Stimulated activated memory B cell treated with anti-CD40 and anti-IgM and Interleukin-4, amounts not matched to agents 10 μg/mL and 1 μg/mL and 100 μg/mL, for 72 hours (primary cell): Measurements from ENCODE around the gene DERA.
"Not testable (repeated sequence)": the region's sequence is repeated elsewhere in the genome, so short reads cannot be mapped to it uniquely, and the experiment has no call there.

Source experiments
- ATAC-seq: fragments of 150-1000 bp; cut with Tn5 transposase; 2 replicates; pipeline ENCODE4 v1.10.0; 2021
- H3K27ac Mint-ChIP-seq: one replicate; pipeline ENCODE4 v1.8.0; 2022; ENCODE audit warnings: mild to moderate bottlenecking, mixed read lengths
- H3K27me3 Mint-ChIP-seq: one replicate; pipeline ENCODE4 v1.8.0; 2022; ENCODE audit warnings: mixed read lengths
- H3K36me3 Mint-ChIP-seq: one replicate; pipeline ENCODE4 v1.8.0; 2022; ENCODE audit warnings: mixed read lengths
- H3K4me1 Mint-ChIP-seq: one replicate; pipeline ENCODE4 v1.8.0; 2022; ENCODE audit warnings: mixed read lengths
- H3K4me3 Mint-ChIP-seq: one replicate; pipeline ENCODE4 v1.8.0; 2022; ENCODE audit warnings: mild to moderate bottlenecking, moderate library complexity, mixed read lengths
- H3K9me3 Mint-ChIP-seq: one replicate; pipeline ENCODE4 v1.8.0; 2022; ENCODE audit warnings: mixed read lengths

DERA gene

DNA sequence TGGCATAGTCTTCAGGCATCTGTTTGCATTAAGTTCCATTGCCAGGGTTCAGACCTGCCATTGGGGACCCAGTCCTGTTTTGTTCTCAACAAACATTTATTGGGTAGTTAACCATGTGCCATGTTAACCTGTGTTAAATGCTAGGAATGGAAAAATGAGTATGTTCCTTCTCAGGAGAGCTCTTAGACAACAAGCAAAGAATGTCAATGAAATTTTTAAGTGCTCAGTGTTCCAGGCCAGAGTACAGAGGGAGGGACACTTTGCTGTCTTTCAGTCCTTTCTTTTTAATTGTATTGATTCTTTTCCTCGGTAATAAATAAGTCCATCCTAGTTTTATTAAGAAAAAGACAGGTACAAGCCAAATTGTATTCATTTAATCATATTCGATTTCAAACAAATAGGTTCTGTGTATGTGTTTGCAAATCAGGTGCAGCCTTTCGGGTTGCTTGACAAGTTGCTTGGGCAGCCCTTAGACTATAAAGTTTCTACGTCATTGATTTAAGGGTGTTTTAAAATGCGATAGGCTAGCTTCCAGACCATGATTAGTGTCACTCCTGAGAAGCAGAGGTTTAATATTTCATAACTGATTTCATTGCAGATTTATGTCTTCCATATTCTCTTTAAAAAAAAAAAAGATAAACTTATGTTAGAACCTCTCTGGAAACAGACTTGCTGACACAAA, 123.1 kb downstream of the DERA start:
- H3K36me3 Mint-ChIP-seq = peaks cover 70% of the 10 kb centered on the region
- no peak for ATAC-seq

DNA sequence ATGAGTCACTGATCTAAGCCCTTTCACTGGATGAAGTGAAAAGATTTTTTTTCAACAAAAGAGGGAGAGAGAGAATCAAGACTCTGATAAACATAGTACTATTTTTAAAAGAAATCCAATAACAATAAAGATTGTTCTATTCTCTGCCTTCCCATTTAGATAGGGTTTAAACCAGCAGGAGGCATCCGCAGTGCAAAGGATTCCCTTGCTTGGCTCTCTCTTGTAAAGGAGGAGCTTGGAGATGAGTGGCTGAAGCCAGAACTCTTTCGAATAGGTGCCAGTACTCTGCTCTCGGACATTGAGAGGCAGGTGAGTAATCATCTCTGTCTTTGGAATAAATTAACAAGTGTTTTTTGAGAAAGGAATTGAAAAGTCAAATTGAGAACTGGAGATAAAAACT, 124.9 kb downstream of the DERA start:
- H3K4me3 Mint-ChIP-seq = no peak overlapping the region
- H3K27me3 Mint-ChIP-seq = no peaks in the 10 kb centered on the region
- H3K9me3 Mint-ChIP-seq = no peaks in the 10 kb centered on the region
- no peak overlapping the region for H3K27ac Mint-ChIP-seq
- H3K4me1 Mint-ChIP-seq = no peaks in the 10 kb centered on the region
- no peak for ATAC-seq
- H3K36me3 Mint-ChIP-seq = peaks cover 71% of the 10 kb centered on the region

More for the DNA sequence above, 123.1 kb downstream of the DERA start:
- Mint-ChIP-seq H3K9me3 (no peaks in the 10 kb centered on the region), H3K4me3 (no peak overlapping the region), H3K4me1 (no peaks in the 10 kb centered on the region), H3K27ac (no peak overlapping the region), H3K27me3 (no peaks in the 10 kb centered on the region)

DNA sequence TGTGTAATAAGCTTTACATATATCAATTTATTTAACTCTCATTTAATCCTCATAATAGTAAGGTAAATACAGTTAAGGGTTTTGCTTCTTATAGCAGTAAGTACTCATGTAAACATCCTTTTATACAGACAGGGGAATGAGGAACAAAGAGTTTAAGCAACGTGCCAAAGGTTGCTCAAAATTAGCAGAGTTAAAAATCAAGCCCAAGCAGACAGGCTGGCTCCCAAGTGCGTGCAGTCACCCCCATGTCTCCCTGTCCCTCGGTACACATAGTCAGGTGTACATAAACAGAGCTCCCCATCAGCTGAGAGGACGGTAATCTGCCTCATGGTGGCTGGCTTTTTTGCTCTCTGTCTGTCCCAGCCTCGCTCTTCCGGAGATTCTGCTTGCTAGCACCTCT, 126.4 kb downstream of the DERA start:
- no peaks in the 10 kb centered on the region for H3K4me1 Mint-ChIP-seq
- peaks cover 57% of the 10 kb centered on the region for H3K36me3 Mint-ChIP-seq

DNA sequence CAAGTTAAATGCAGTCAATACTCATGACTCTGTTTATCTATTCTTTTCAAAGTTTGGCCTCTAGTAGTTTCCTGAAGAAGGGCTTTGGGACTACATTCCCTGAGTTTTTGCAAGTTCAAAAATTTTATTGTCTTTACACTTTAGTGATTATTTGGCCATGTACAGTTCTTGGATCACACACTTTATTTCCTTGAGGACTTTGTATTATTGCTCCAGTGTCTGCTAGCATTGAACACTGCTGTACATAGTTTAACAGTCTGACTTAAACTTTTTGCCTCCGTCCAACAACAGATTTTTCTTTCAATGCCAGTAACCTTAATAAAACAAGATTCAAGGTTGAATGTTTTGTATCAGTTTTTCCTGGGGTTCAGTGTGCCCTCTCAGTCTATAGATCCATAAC, 132.3 kb downstream of the DERA start:
- H3K4me3 Mint-ChIP-seq = no peak overlapping the region
- peaks cover 14% of the 10 kb centered on the region for H3K9me3 Mint-ChIP-seq
- no peaks in the 10 kb centered on the region for H3K27me3 Mint-ChIP-seq
- no peak for ATAC-seq
- H3K36me3 Mint-ChIP-seq = peaks cover 40% of the 10 kb centered on the region
- H3K4me1 Mint-ChIP-seq = no peaks in the 10 kb centered on the region
- no peak overlapping the region for H3K27ac Mint-ChIP-seq

More for the DNA sequence above, 126.4 kb downstream of the DERA start:
- H3K4me3 Mint-ChIP-seq = no peak overlapping the region
- H3K27me3 Mint-ChIP-seq = no peaks in the 10 kb centered on the region
- ATAC-seq = no peak
- H3K9me3 Mint-ChIP-seq = no peaks in the 10 kb centered on the region
- H3K27ac Mint-ChIP-seq = no peak overlapping the region

DNA sequence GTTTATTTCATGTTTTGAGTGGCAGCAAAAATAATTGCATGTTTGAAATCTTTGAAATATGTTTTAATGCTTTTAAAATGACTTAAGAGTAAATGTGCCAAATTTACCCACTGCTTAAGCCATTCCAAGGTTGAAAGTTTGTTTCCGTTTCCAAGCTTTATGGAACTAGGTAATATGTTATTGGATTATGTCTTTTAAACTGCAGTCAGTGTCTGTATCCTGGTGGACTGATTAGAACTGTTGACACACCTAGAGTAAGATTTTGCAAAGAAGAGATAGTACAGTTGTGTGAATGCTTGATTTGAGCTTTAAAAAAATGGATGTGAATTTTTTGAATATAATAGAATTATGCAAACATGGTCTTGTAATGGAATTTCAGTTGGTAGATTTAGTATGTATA, 135.1 kb downstream of the DERA start:
- Mint-ChIP-seq H3K4me3 (no peak overlapping the region), H3K9me3 (peaks cover 18% of the 10 kb centered on the region), H3K4me1 (no peaks in the 10 kb centered on the region), H3K27ac (no peak overlapping the region), H3K36me3 (peaks cover 25% of the 10 kb centered on the region), H3K27me3 (no peaks in the 10 kb centered on the region)
- no peak for ATAC-seq

DNA sequence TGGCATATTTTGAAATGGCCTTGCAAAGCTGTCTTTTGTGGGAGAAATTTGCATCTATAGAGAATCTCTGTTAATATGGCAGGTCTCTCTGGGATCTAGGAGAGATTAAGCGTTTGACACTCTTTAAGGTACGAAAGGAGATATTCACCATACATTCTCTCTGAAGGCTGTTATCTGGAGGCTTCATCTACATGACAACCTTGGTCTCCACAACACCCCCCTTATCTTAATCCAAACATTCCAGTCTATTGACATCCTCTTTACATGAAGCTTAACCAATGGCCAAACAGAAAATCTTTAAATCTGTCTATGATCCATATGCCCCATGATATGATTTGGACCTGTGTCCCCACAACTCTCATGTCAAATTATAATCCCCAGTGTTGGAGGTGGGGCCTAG, 137.4 kb downstream of the DERA start:
- no peak overlapping the region for H3K27ac Mint-ChIP-seq
- no peaks in the 10 kb centered on the region for H3K4me1 Mint-ChIP-seq
- H3K27me3 Mint-ChIP-seq = no peaks in the 10 kb centered on the region
- peaks cover 20% of the 10 kb centered on the region for H3K36me3 Mint-ChIP-seq
- H3K9me3 Mint-ChIP-seq = peaks cover 25% of the 10 kb centered on the region
- ATAC-seq = no peak
- no peak overlapping the region for H3K4me3 Mint-ChIP-seq

DNA sequence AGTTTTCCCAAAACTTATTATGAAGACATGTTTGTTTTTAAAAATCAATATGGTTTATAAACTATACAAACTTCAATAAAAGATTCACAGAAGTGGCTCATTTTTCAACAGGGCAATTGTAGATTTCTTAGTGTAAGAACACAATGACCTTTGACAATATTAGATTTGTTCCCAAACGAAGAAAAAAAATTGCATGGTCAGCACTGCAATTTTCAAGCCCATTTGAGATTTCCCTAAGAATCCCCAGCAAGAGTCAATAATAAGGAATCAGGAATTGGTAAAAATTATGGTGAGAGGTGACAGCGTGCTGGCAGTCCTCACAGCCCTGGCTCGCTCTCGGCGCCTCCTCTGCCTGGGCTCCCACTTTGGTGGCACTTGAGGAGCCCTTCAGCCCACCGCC, 145.8 kb downstream of the DERA start:
- Mint-ChIP-seq H3K27ac (no peak overlapping the region), H3K4me1 (no peaks in the 10 kb centered on the region), H3K4me3 (no peak overlapping the region), H3K9me3 (peaks cover 16% of the 10 kb centered on the region), H3K27me3 (no peaks in the 10 kb centered on the region), H3K36me3 (no peaks in the 10 kb centered on the region)
- ATAC-seq = no peak

DNA sequence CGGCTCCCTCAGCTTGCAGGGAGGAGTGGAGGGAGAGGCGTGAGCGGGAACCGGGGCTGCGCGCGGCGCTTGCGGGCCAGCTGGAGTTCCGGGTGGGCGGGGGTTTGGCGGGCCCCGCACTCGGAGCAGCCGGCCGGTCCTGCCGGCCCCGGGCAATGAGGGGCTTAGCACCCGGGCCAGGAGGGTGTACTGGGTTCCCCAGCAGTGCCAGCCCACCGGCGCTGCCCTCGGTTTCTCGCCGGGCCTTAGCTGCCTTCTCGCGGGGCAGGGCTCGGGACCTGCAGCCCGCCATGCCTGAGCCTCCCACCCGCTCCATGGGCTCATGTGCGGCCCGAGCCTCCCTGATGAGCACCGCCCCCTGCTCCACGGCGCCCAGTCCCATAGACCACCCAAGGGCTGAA, 146.2 kb downstream of the DERA start:
- H3K27ac Mint-ChIP-seq, H3K4me3 Mint-ChIP-seq, H3K4me1 Mint-ChIP-seq, ATAC-seq, H3K27me3 Mint-ChIP-seq, H3K36me3 Mint-ChIP-seq: not testable (repeated sequence)
- H3K9me3 Mint-ChIP-seq = peaks cover 16% of the 10 kb centered on the region

DNA sequence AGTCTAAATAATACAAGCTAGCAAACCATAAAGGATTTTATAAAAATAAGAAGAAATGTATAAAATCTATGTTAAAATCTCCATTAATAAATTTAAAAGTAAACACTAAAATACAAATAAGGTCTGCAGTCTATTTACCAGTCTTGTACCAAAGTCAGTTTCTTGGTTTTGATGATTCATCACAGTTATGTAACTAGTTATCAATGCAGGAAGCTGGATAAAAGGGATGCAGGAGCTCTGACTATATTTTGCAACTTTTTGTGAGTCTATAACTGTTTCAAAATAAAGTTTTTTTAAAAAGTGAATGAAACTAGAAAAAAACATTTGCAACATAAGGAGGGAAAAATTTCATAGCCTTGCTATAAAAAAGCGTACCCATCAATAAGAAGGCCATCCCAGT, 151.5 kb downstream of the DERA start:
- Mint-ChIP-seq H3K4me3 (no peak overlapping the region), H3K4me1 (no peaks in the 10 kb centered on the region), H3K36me3 (no peaks in the 10 kb centered on the region), H3K27me3 (no peaks in the 10 kb centered on the region), H3K9me3 (no peaks in the 10 kb centered on the region), H3K27ac (no peak overlapping the region)
- ATAC-seq = no peak

DNA sequence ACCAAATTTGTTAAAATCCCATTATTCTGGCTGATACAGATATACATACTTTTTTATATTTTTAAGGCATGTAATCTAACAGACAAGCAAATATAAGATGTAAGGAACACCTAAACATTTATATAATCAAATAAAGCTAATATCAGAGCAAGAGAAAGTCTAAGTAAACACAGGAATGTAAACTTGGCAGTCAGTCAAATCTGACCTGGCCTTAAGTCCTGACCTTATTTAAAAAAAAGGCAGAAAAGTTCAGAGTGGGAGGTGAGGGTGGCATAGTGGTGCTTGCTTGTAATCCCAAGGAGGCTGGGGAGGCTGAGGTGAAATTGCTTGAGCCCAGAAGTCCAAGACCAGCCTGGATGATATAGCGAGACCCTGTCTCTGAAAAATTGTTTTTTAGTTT, 152.6 kb downstream of the DERA start:
- Mint-ChIP-seq H3K4me1 (no peaks in the 10 kb centered on the region), H3K4me3 (no peak overlapping the region), H3K27me3 (no peaks in the 10 kb centered on the region), H3K36me3 (no peaks in the 10 kb centered on the region), H3K27ac (no peak overlapping the region), H3K9me3 (no peaks in the 10 kb centered on the region)
- ATAC-seq = no peak

DNA sequence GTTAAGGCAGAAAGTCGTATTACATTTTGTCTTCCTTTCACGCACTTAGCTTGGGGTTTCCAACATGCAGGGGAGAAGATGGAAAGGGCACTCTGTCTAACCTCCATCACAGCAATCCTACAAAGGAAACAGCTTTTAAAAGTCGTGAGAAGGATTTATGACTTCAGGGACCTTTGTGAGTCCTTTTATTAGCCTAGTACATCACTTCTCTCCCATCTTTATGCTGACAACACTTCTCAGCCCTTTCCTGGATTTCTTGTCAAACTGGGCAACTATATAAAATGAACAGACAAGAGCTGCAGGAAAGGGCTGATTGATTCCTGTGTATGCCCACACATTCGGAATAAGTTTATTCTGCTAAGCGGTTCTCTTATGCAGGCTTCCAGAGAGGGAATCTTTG, 159.0 kb downstream of the DERA start:
- Mint-ChIP-seq H3K27ac (no peak overlapping the region), H3K36me3 (no peaks in the 10 kb centered on the region), H3K9me3 (no peaks in the 10 kb centered on the region), H3K27me3 (no peaks in the 10 kb centered on the region), H3K4me1 (no peaks in the 10 kb centered on the region), H3K4me3 (no peak overlapping the region)
- ATAC-seq = no peak

DNA sequence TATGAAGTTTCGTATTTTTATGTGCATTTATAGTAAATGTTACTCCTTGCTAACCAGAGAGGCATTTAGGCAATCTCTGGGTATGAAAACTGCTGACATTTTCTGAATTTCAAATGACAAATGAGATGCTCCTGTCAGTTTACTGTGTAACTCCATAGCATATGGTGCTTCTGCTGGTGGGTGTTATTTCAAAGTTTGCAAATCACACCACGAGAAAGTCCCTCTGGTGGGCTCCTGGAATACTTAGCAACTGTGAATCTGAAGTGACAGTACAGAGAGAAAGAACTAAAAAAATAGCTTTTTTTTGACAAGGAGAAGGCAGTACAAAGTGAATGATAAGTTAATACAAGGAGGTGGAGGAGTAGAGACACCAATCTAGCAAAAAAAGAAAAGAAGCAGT, 161.5 kb downstream of the DERA start:
- no peak overlapping the region for H3K27ac Mint-ChIP-seq
- no peak for ATAC-seq
- H3K9me3 Mint-ChIP-seq = no peaks in the 10 kb centered on the region
- no peak overlapping the region for H3K4me3 Mint-ChIP-seq
- no peaks in the 10 kb centered on the region for H3K27me3 Mint-ChIP-seq
- no peaks in the 10 kb centered on the region for H3K4me1 Mint-ChIP-seq
- H3K36me3 Mint-ChIP-seq = no peaks in the 10 kb centered on the region

DNA sequence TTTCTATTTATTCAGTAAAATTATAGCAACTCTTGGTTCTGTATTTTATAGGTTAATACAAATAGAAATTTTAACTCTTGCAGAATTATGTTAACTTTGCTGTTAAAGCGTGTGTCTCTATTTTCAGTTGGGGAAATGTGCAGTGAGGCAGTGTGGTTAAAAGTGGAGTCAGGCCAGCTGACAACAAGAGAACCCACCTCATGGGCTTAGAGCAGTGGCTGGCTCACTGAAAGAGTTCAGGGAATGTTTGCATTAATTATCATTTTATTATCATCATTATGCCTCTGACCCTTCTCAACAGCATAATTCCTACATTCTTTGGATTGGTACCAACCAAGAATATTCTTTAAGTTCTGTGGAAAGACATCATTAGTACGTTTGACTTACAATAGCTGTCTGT, 163.8 kb downstream of the DERA start:
- Mint-ChIP-seq H3K4me3 (no peak overlapping the region), H3K9me3 (no peaks in the 10 kb centered on the region), H3K36me3 (no peaks in the 10 kb centered on the region), H3K27ac (no peak overlapping the region), H3K4me1 (no peaks in the 10 kb centered on the region), H3K27me3 (no peaks in the 10 kb centered on the region)
- no peak for ATAC-seq

DNA sequence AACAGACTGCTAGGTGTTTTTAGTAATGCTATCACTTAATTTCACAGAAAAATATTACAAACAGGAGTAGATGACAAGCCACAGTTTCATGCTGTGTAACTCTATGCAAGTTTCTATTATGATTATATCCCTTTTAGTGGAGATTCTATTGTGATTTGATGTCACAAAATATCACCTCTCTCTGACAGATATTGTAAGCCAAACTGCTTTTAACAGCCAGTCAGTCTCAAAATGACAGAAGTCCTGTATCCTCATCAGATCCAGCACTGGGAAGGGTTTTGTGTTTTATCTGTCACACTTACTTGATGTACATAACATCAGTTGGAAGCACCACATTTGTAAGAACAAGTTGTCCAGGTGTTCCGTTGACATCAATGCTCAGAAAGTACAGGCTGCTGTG, 164.8 kb downstream of the DERA start:
- no peak overlapping the region for H3K4me3 Mint-ChIP-seq
- no peaks in the 10 kb centered on the region for H3K4me1 Mint-ChIP-seq
- no peaks in the 10 kb centered on the region for H3K36me3 Mint-ChIP-seq
- no peak overlapping the region for H3K27ac Mint-ChIP-seq
- H3K27me3 Mint-ChIP-seq = no peaks in the 10 kb centered on the region
- no peak for ATAC-seq
- H3K9me3 Mint-ChIP-seq = no peaks in the 10 kb centered on the region

DNA sequence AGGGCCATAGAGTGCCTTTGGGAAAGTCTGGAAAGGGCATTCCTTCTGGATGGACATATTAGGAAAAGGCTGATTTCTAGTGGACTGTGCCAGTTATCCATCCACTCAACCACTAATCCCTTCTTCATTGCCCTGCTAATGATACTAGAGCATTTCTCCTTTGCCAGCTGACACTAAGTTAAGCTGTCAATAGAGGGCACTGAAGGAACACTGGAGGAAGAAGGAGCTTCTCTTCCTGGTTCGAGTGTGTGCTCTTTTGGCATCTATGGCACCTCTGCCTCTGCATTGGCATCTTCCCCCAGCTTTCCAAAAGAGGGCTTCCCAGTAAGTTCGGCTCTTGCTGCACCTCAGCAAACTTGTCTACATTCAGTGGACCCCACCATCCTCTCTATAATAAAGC, 165.4 kb downstream of the DERA start:
- H3K4me1 Mint-ChIP-seq = no peaks in the 10 kb centered on the region
- H3K27me3 Mint-ChIP-seq = no peaks in the 10 kb centered on the region

DNA sequence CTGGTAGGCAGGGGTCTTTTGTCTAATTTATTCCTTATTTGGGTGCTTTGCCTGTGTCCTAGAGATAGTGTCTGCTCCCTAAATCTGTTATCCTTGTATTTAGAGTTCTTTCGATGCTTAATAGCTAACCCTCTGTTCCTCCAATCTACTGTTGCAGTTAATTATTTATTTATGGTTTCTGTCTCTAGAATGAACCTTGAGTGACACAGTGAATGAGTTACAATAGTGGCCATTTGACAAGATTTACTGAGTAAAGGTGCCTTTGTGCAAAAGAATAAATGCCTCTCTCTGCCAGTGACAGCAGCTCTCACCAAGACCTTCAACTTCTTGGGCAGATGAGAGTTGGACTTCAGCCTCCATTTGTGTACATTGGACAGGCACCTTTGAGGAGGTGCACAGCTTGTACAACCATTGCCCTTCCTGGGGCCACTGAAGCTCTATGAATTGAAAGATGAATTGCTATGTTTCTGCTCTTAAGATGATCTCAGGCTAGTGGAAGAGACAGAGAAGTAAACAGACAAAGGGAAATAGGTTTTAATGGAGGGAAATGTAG, 165.9 kb downstream of the DERA start:
- H3K9me3 Mint-ChIP-seq = no peaks in the 10 kb centered on the region
- no peak for ATAC-seq
- H3K4me3 Mint-ChIP-seq = no peak overlapping the region
- H3K27ac Mint-ChIP-seq = no peak overlapping the region
- no peaks in the 10 kb centered on the region for H3K36me3 Mint-ChIP-seq
- no peaks in the 10 kb centered on the region for H3K4me1 Mint-ChIP-seq
- no peaks in the 10 kb centered on the region for H3K27me3 Mint-ChIP-seq

More for the DNA sequence above, 165.4 kb downstream of the DERA start:
- Mint-ChIP-seq H3K27ac (no peak overlapping the region), H3K9me3 (no peaks in the 10 kb centered on the region), H3K4me3 (no peak overlapping the region), H3K36me3 (no peaks in the 10 kb centered on the region)
- ATAC-seq = no peak
